ENCODE data around the gene EFCAB6. TPM values are rescaled to one million over a fixed set of nuclear protein-coding genes. Genes with fewer than 3 reads are reported as not detected.

Gene EFCAB6
- total RNA-seq, 6 donors from 2014 or later = 2.4 to 94.3 (median 6.6) TPM

DNA sequence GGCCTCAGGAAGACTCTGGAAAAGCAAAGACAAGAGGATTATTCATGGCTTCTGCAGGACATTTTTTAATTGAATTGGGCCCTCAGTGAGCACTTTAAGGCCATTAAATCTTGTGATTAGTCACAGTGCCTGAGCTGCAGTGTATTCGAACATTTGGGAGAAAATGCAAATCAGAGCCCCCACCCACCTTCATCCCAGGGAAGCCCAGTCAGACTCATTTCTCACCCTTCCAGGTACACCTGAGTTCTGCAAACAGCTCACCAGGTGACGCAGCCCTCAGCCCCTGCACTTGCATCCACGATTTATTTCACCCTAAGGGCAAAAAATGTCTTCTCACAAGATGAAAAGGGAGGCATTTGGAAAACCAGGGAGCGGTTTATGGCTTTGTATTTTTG, 271.6 kb downstream of the EFCAB6 start:
- TF ChIP-seq POLR2A (IDR thresholded peaks at IDR 0.05) (no peak), EP300 (IDR thresholded peaks at IDR 0.05) (no peak), POLR2AphosphoS5 (IDR thresholded peaks at IDR 0.05) (no peak)
- TF ChIP-seq, protein P1, sequence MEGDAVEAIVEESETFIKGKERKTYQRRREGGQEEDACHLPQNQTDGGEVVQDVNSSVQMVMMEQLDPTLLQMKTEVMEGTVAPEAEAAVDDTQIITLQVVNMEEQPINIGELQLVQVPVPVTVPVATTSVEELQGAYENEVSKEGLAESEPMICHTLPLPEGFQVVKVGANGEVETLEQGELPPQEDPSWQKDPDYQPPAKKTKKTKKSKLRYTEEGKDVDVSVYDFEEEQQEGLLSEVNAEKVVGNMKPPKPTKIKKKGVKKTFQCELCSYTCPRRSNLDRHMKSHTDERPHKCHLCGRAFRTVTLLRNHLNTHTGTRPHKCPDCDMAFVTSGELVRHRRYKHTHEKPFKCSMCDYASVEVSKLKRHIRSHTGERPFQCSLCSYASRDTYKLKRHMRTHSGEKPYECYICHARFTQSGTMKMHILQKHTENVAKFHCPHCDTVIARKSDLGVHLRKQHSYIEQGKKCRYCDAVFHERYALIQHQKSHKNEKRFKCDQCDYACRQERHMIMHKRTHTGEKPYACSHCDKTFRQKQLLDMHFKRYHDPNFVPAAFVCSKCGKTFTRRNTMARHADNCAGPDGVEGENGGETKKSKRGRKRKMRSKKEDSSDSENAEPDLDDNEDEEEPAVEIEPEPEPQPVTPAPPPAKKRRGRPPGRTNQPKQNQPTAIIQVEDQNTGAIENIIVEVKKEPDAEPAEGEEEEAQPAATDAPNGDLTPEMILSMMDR (IDR thresholded peaks at IDR 0.05) = no peak
- Histone ChIP-seq H3K4me3 (no peak overlapping the region), H3K4me1 (no peaks in the 10 kb centered on the region), H3K27ac (no peak overlapping the region), H3K9me3 (no peaks in the 10 kb centered on the region), H3K36me3 (no peaks in the 10 kb centered on the region), H3K27me3 (no peaks in the 10 kb centered on the region)
- WGBS, 2 donors = 73 to 74% methylated on average over 4 of the region's 4 CpGs
- no peak for DNase-seq
- no peak for ATAC-seq (ENCODE audit: low FRiP score in 2 of 2)

DNA sequence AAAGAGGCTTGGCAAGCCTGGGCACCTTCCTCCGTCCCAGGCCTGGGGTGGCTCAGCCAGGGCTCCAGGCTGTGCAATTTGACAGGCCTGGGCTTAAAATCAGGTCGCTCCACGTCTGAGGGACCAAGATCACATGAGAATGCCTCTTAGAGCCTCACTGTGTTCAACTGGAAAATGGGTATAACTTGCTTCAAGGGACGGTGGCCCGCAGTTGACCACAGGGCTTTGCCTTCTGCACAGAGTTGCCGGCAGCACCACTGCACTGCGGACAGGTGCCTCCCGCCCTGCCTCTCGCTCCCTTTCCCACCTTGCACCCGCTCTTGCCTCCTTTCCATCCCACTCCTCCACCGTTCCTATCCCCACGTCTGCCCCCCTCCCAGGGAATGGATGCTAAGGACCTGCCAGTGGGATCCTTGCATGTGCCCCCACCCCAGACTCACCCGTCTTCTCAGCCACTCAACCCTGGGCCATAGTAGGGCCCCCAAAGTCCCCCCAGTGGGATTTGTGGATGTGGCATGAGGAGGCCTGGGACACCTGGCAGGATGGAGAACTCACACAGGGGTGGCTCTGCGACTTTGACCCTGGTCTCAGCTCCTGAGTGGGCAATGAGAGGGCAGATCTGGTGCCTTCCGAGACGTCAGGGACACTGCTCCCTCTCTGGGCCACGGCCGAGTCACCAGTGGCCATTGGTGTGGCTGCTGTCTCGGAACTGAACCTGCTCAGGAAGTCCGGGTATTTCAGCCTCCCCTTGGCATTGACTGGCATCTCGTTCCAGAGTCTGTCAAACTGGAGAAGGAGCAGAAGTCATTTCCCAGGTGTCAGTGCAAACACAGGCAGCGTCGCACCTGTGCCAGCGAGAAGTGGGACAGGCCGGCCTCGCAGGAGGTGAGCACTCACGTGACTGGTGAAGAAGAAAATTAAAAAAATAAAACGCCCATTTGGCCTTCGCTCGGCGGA, 272.3 kb downstream of the EFCAB6 start:
- H3K4me1 ChIP-seq = no peaks in the 10 kb centered on the region
- DNase-seq (no peak), ATAC-seq (ENCODE audit: low FRiP score in 2 of 2) (no peak)
- no peaks in the 10 kb centered on the region for H3K9me3 ChIP-seq
- no peak overlapping the region for H3K27ac ChIP-seq
- no peak for TF ChIP-seq POLR2A (IDR thresholded peaks at IDR 0.05)
- TF ChIP-seq POLR2AphosphoS5 (IDR thresholded peaks at IDR 0.05) = no peak
- TF ChIP-seq, protein P1 (IDR thresholded peaks at IDR 0.05) = no peak
- no peak for TF ChIP-seq EP300 (IDR thresholded peaks at IDR 0.05)
- H3K4me3 ChIP-seq = no peak overlapping the region
- H3K36me3 ChIP-seq = no peaks in the 10 kb centered on the region
- no peaks in the 10 kb centered on the region for H3K27me3 ChIP-seq
- WGBS, 2 donors = 87 to 89% methylated on average over 30 to 31 of the region's 31 CpGs

DNA sequence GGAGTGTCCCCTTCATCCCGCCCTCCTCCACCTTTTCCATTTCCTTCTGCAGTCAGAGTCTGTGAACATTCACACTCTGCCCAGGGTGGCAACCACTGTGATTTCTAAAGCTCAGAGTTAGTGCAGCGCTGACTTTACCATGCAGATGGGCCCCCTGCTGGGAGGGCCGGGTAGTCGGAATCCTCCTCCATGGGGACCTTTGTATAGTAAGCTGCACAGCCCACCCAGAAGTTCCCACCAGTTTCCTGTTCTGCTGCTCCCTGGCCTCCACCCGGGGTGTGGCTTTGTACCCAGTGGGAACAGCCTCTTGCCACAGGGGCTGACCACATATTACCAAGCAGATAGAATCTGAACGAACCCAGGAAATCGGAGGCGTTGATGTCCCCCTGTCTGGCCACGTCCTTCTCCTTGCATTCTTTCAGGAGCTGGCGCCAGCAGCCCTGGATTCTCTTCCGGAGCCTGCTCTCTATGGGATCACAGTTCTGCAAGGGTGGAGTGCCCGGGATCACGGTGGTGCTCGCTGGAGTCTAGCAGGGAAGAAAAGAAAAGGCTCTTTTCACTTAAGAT, 275.0 kb downstream of the EFCAB6 start:
- ATAC-seq (ENCODE audit: low FRiP score in 2 of 2) = no peak
- WGBS, 2 donors = 80 to 81% methylated on average over 14 of the region's 14 CpGs
- Histone ChIP-seq H3K27me3 (no peaks in the 10 kb centered on the region), H3K4me3 (no peak overlapping the region), H3K4me1 (no peaks in the 10 kb centered on the region), H3K27ac (no peak overlapping the region), H3K9me3 (no peaks in the 10 kb centered on the region), H3K36me3 (no peaks in the 10 kb centered on the region)
- TF ChIP-seq EP300 (IDR thresholded peaks at IDR 0.05) (no peak), POLR2AphosphoS5 (IDR thresholded peaks at IDR 0.05) (no peak), POLR2A (IDR thresholded peaks at IDR 0.05) (no peak)
- TF ChIP-seq, protein P1 (IDR thresholded peaks at IDR 0.05) = no peak
- no peak for DNase-seq

DNA sequence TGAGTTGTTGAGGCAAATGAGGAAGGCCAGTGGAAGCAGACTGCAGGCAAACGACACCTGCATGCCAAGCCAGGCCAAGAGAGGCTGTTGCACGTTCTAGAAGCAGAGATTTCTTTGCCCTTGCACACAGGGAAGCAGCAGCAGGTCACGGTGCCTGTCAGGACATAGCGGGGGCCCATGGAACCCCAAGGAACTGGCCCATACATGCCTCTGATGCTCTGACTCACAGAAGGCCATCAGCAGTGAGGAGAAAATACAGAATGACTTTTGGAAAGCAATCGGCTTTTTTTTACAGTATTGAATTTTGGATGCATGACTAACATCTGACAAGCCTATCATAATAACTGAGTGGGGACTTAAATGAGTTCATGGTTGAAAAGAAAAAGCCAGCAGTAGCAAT, 276.4 kb downstream of the EFCAB6 start:
- TF ChIP-seq POLR2AphosphoS5 (IDR thresholded peaks at IDR 0.05) (no peak), EP300 (IDR thresholded peaks at IDR 0.05) (no peak), POLR2A (IDR thresholded peaks at IDR 0.05) (no peak)
- TF ChIP-seq, protein P1 (IDR thresholded peaks at IDR 0.05) = no peak
- WGBS, 2 donors = 70 to 74% methylated on average over 5 of the region's 5 CpGs
- H3K4me3 ChIP-seq = no peak overlapping the region
- H3K9me3 ChIP-seq = no peaks in the 10 kb centered on the region
- no peaks in the 10 kb centered on the region for H3K36me3 ChIP-seq
- H3K4me1 ChIP-seq = no peaks in the 10 kb centered on the region
- no peaks in the 10 kb centered on the region for H3K27me3 ChIP-seq
- DNase-seq = no peak
- ATAC-seq (ENCODE audit: low FRiP score in 2 of 2) = no peak
- no peak overlapping the region for H3K27ac ChIP-seq
